Measurements from ENCODE around the gene THY1.
"Not testable (repeated sequence)": the region's sequence is repeated elsewhere in the genome, so short reads cannot be mapped to it uniquely, and the experiment has no call there.

The THY1 gene

DNA sequence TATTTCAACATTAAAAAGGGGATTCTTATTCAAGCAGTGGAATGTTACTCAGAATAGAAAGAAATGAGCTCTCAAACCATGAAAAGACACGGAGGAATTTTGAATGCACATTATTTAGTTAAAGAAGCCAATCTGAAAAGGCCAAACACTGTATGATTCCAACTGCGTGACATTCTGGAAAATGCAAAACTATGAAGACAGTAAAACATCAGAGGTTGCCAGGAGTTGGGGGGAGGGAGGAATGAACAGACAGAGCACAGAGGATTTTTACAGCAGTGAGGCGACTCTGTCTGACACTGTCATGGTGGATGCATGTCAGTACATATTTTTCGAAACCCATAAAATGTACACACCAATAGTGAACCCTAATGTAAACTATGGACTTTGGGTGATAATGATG lies 22.9 kb upstream of the THY1 start:
- DNase-seq (ENCODE audit: low spot score), result no peak

- no peak for DNase-seq (ENCODE audit: low spot score)
These were observed 22.4 kb upstream of the THY1 start for GRCh38 chr11:119445379-119445778.

DNA sequence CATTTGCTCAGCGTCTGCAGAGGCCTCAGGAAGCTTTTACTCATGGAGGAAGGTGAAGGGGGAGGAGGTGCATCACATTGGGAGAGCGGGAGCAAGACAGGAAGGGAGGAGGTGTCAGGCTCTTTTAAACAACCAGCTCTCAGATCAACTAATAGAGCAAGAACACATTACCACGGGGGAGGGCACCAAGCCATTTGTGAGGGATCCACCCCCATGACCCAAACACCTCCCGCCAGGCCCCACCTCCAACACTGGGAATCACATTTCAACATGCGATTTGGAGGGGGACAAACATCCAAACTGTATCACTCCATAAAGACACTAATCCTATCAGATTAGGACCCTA lies 18.9 kb upstream of the THY1 start:
- DNase-seq (ENCODE audit: low spot score), result no peak

DNA sequence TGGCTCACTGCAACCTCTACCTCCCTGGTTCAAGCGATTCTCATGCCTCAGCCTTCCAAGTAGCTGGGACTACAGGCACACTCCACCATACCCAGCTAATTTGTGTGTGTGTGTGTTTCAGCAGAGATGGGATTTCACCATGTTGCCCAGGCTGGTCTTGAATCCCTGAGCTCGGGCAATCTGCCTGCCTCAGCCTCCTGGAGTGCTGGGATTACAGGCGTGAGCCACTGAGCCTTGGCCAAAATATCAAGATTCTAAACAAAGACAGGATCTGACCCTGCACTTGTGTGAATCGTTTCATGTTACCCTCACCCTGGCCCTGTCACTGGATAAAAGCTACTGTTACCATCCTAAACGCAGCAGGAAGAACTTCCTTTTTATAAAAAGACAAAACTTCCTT lies 15.6 kb upstream of the THY1 start:
- no peak for DNase-seq (ENCODE audit: low spot score)

DNA sequence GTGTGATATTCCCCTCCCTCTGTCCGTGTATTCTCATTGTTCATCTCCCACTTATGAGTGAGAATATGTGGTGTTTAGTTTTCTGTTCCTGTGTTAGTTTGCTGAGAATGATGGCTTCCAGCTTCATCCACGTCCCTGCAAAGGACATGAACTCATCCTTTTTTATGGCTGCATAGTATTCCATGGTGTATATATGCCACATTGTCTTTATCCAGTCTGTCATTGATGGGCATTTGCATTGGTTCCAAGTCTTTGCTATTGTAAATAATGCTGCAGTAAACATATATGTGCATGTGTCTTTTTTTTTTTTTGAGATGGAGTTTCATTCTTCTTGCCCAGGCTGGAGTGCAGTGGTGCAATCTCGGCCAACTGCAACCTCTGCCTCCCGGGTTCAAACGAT lies 14.5 kb upstream of the THY1 start:
- not testable (repeated sequence) for DNase-seq (ENCODE audit: low spot score)

- DNase-seq (ENCODE audit: low spot score), result no peak
These were observed 13.7 kb upstream of the THY1 start for GRCh38 chr11:119436711-119437110.

DNA sequence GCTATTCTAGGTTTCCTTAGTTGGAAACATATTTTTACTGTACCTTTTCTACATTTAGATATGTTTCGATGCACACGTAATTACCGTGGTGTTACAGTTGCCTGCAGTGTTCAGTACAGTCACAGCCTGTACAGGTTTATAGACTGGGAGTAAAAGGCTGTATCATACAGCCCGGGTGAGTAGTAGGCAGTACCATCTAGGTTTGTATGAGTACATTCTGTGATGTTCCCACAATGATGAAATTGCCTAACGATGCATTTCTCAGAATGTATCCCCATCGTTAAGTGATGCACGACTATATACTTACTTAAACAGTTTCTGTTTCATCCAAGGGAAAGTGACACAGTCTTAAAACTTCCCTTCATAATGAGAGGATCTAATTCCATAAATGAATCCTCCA lies 13.1 kb upstream of the THY1 start:
- no peak for DNase-seq (ENCODE audit: low spot score)

GRCh38 chr11:119434591-119435330 lies 11.8 kb upstream of the THY1 start:
- no peak for DNase-seq (ENCODE audit: low spot score)

- no peak for DNase-seq (ENCODE audit: low spot score)
These were observed 10.4 kb upstream of the THY1 start for GRCh38 chr11:119433358-119433725.

GRCh38 chr11:119432484-119433357 lies 9.7 kb upstream of the THY1 start:
- DNase-seq (ENCODE audit: low spot score), result no peak

DNA sequence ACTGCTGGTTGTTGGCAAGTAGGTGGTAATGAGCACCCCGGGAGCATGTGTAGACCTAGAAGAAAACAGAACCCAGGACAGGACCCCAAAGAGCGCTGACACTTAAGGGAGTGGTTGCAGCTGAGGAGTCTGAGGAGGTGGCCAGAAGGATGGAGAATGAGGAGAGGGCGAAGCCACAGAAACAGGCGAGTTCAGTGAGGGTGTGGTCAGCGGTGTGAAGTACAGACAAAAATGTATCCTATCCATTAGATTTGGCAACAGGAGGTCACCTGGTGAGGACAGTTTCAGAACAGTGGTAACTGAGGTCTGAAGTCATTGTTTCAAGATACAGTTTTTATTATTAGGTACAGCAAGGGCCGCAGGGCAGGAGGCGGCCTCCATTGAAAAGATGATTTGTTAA lies 8.6 kb upstream of the THY1 start:
- DNase-seq (ENCODE audit: low spot score), result no peak

- no peak for DNase-seq (ENCODE audit: low spot score)
These were observed 4.3 kb upstream of the THY1 start for GRCh38 chr11:119427279-119427678.

- no peak for DNase-seq (ENCODE audit: low spot score)
These were observed 3.2 kb upstream of the THY1 start for GRCh38 chr11:119426142-119426541.

DNA sequence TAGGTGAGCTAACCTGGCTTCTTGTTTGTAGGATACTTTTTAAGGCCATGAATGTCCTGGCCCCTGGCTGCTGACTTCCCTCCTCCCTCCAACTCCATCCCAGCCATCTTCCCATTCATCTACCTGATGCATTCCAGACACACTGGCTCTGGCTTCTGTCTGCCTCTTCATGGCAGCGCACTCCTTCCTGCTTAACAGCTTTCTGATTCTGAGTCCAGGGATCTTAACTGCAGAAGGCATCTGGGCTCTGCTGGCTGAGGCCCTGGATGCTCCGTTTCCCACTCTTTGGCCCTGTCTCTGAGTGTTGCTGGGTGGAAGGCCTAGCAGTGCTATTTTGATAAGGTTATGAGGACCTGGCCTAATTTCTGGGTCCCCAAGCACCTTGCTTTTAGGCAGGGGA lies 1.8 kb upstream of the THY1 start:
- no peak for DNase-seq (ENCODE audit: low spot score)

DNA sequence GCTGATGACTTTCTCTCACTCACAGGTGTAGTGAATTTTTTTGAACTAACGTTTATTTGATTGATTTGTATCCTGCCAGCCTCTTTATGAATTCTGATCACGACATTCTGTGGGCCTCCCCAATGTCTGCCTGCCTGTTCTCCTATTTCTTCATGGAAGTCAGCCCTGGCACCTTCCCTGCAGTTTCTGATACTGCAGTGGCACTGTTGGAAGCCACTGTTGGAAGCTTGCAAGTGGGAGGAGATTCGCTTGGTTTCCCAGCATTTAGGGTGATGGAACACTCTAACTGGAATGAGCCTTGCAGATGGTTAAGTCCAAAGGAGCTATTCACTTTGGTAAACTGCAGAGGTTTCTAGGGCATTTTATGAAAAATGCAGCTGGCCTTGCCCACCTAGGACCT lies 1.3 kb upstream of the THY1 start:
- no peak for DNase-seq (ENCODE audit: low spot score)

DNA sequence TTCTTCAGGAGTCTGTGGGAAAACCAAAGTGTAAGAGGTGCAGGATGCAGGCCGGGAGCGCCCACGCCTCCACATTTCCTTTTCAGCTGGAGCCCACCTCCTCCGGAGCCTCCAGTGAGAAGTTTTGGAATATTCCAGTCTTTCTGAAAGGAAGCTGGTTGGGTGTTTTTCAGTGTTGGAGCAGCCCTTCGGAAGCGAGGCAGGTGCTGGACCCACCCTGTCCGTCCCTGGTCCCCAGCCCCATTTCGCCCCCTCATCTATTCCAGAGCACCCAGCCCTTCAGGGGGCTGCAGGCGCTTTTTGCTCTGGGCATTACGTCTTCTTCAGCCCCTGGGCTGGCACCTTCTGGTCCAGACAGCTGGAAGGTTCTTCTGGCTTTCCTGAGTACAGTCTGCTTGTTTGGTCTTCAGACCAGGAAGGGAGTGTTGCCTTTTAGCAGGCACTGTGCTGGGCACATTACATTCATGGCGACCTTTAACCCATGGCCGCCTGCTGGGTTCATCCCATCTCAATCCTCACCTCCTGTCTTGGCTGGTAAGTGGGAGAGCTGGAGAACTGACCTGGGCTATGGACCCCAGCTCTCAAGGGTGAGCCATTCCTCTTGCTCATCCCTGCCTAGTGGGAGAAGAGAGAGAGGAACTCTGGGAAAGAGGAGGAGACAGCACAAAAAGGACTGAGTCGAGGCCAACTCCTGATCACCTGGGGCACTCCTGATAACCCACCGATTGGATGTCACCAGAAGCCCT lies 710 bp upstream of the THY1 start:
- no peak for DNase-seq (ENCODE audit: low spot score)

DNA sequence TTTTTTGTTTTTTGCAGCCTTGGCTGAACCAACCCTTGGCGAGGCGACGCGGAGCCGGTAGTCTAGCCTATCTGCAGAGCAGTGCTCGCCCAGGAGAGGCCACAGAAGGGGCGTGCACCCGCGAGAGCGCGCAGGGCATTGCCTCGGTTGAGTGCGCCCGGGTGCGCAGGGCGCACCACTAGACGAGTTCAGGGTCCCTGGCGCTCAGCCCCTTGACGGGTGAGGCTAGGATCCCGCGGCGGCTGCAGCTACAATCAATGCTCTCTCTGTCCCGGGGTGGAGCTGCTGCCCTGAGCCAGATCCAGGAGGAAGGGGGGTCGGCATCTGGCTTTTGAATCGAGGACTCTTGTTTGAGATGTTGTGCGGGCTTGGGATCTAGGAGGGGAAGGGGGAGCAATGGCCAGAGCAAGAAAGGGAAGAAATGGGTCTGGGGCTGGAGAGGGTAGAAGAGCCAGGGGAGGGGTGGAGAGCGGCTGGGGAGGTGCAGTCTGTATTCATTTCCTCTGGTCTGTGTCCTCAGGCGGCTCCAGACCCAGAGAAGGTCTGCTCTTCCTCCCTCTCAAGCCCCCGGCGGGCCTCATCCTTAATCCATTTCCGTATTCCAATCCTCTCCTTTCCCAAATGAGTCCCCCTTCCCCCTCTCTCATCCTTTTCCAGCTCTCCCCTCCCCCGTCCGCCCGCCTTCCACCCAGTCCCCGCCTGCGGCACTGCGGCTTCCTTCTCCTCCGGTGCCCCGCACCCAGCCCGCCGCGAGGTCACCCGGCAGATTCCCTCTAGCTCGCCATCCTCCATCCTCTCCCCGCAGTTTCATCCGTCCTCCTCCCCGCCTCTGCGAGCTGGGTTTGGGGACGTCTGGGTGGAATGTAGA lies 797 bp downstream of the THY1 start:
- DNase-seq (ENCODE audit: low spot score), result peak; percentile 74

DNA sequence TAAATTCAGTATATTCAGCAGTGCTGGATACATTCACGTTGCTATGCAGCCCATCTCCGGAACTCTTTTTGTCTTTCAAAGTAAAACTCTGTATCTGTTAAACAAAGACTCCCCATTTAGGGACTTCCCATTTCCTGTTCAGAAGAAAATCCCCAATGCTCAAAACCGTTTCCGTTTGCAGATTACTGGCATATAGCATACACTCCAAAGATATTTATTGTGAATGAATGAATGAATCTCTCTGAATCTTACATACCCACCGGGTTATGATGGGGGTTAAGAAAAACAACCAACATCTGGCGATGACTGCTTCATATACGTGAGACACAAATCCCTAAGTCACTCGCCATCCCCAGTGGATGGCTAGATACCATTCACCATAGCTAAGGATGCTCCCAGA lies 1.6 kb downstream of the THY1 start:
- no peak for DNase-seq (ENCODE audit: low spot score)

- no peak for DNase-seq (ENCODE audit: low spot score)
These were observed 2.3 kb downstream of the THY1 start for GRCh38 chr11:119420631-119421030.

- no peak for DNase-seq (ENCODE audit: low spot score)
These were observed 3.0 kb downstream of the THY1 start for GRCh38 chr11:119419834-119420492.

DNA sequence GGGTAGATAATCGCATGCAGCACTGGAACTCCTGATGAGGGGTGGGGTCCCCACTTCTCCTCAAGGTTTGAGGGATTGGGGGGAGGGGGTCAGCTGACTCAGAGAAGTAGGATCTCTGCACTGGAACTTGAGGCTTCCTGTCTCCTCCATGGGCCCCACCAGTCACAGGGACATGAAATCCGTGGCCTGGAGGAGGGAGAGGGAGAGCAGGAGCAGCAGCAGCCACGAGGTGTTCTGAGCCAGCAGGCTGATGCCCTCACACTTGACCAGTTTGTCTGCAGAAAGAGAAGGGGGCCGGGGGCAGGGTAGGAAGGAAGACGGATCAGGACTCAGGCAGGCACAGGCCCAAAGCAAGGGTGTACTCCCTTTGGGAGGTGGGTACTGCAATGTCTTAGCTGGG lies 3.7 kb downstream of the THY1 start:
- DNase-seq (ENCODE audit: low spot score), result no peak

GRCh38 chr11:119418759-119419158 lies 4.2 kb downstream of the THY1 start:
- no peak for DNase-seq (ENCODE audit: low spot score)
